Measurements from ENCODE around the gene OR2AE1.
"Not testable (repeated sequence)": the region's sequence is repeated elsewhere in the genome, so short reads cannot be mapped to it uniquely, and the experiment has no call there.

The OR2AE1 gene

GRCh38 chr7:99888366-99888765 lies 11.5 kb upstream of the OR2AE1 start:
- H3K9me3 Mint-ChIP-seq, result not testable (repeated sequence)

GRCh38 chr7:99881370-99881769 lies 4.5 kb upstream of the OR2AE1 start:
- H3K36me3 Mint-ChIP-seq, result peaks cover 19% of the 10 kb centered on the region
- H3K27ac Mint-ChIP-seq, result no peak overlapping the region
- peaks cover 14% of the 10 kb centered on the region for H3K4me1 Mint-ChIP-seq
- H3K9me3 Mint-ChIP-seq, result no peaks in the 10 kb centered on the region
- no peak overlapping the region for H3K4me3 Mint-ChIP-seq
- no peaks in the 10 kb centered on the region for H3K27me3 Mint-ChIP-seq

More at GRCh38 chr7:99888366-99888765, 11.5 kb upstream of the OR2AE1 start:
- peaks cover 40% of the 10 kb centered on the region for H3K36me3 Mint-ChIP-seq
- not testable (repeated sequence) for H3K4me3 Mint-ChIP-seq, H3K27ac Mint-ChIP-seq, H3K27me3 Mint-ChIP-seq, H3K4me1 Mint-ChIP-seq

- Mint-ChIP-seq H3K4me1 (no peaks in the 10 kb centered on the region), H3K4me3 (no peak overlapping the region), H3K27me3 (no peaks in the 10 kb centered on the region), H3K27ac (no peak overlapping the region), H3K9me3 (no peaks in the 10 kb centered on the region), H3K36me3 (peaks cover 4% of the 10 kb centered on the region)
Measured at GRCh38 chr7:99876491-99876890, 342 bp downstream of the OR2AE1 start.

GRCh38 chr7:99868246-99868645 lies 8.6 kb downstream of the OR2AE1 start:
- Mint-ChIP-seq H3K27me3 (peaks cover 2% of the 10 kb centered on the region), H3K4me1 (no peaks in the 10 kb centered on the region), H3K4me3 (no peak overlapping the region), H3K36me3 (peaks cover 2% of the 10 kb centered on the region), H3K27ac (no peak overlapping the region), H3K9me3 (peaks cover 4% of the 10 kb centered on the region)

GRCh38 chr7:99867477-99867876 lies 9.4 kb downstream of the OR2AE1 start:
- not testable (repeated sequence) for H3K36me3 Mint-ChIP-seq, H3K4me1 Mint-ChIP-seq, H3K27ac Mint-ChIP-seq, H3K9me3 Mint-ChIP-seq, H3K4me3 Mint-ChIP-seq, H3K27me3 Mint-ChIP-seq

- H3K9me3 Mint-ChIP-seq, result peaks cover 4% of the 10 kb centered on the region
- H3K4me1 Mint-ChIP-seq, result no peaks in the 10 kb centered on the region
- peaks cover 2% of the 10 kb centered on the region for H3K36me3 Mint-ChIP-seq
- H3K4me3 Mint-ChIP-seq, result no peak overlapping the region
- H3K27me3 Mint-ChIP-seq, result peaks cover 5% of the 10 kb centered on the region
- H3K27ac Mint-ChIP-seq, result no peak overlapping the region
Measured at GRCh38 chr7:99863847-99864440, 12.9 kb downstream of the OR2AE1 start.

GRCh38 chr7:99860281-99861127 lies 16.3 kb downstream of the OR2AE1 start:
- no peaks in the 10 kb centered on the region for H3K9me3 Mint-ChIP-seq
- no peaks in the 10 kb centered on the region for H3K4me1 Mint-ChIP-seq
- no peak overlapping the region for H3K27ac Mint-ChIP-seq
- H3K36me3 Mint-ChIP-seq, result no peaks in the 10 kb centered on the region
- peaks cover 7% of the 10 kb centered on the region for H3K27me3 Mint-ChIP-seq
- no peak overlapping the region for H3K4me3 Mint-ChIP-seq

GRCh38 chr7:99855236-99855635 lies 21.6 kb downstream of the OR2AE1 start:
- H3K4me1 Mint-ChIP-seq, result no peaks in the 10 kb centered on the region
- H3K36me3 Mint-ChIP-seq, result no peaks in the 10 kb centered on the region
- H3K4me3 Mint-ChIP-seq, result no peak overlapping the region
- no peaks in the 10 kb centered on the region for H3K9me3 Mint-ChIP-seq
- no peak overlapping the region for H3K27ac Mint-ChIP-seq
- peaks cover 5% of the 10 kb centered on the region for H3K27me3 Mint-ChIP-seq

GRCh38 chr7:99848420-99849216 lies 28.2 kb downstream of the OR2AE1 start:
- Mint-ChIP-seq H3K4me3 (no peak overlapping the region), H3K27ac (no peak overlapping the region), H3K36me3 (no peaks in the 10 kb centered on the region), H3K4me1 (no peaks in the 10 kb centered on the region), H3K27me3 (peaks cover 1% of the 10 kb centered on the region), H3K9me3 (no peaks in the 10 kb centered on the region)

- no peaks in the 10 kb centered on the region for H3K4me1 Mint-ChIP-seq
- H3K27me3 Mint-ChIP-seq, result no peaks in the 10 kb centered on the region
- H3K9me3 Mint-ChIP-seq, result no peaks in the 10 kb centered on the region
- no peak overlapping the region for H3K4me3 Mint-ChIP-seq
- H3K36me3 Mint-ChIP-seq, result no peaks in the 10 kb centered on the region
- no peak overlapping the region for H3K27ac Mint-ChIP-seq
Measured at GRCh38 chr7:99844328-99844727, 32.5 kb downstream of the OR2AE1 start.

GRCh38 chr7:99843808-99844207 lies 33.0 kb downstream of the OR2AE1 start:
- no peaks in the 10 kb centered on the region for H3K9me3 Mint-ChIP-seq
- H3K4me1 Mint-ChIP-seq, result no peaks in the 10 kb centered on the region
- H3K36me3 Mint-ChIP-seq, result no peaks in the 10 kb centered on the region
- H3K27ac Mint-ChIP-seq, result no peak overlapping the region
- no peak overlapping the region for H3K4me3 Mint-ChIP-seq
- H3K27me3 Mint-ChIP-seq, result no peaks in the 10 kb centered on the region

- Mint-ChIP-seq H3K4me3 (no peak overlapping the region), H3K27me3 (no peaks in the 10 kb centered on the region), H3K9me3 (no peaks in the 10 kb centered on the region), H3K27ac (no peak overlapping the region), H3K4me1 (peaks cover 2% of the 10 kb centered on the region), H3K36me3 (no peaks in the 10 kb centered on the region)
Measured at GRCh38 chr7:99842926-99843325, 33.9 kb downstream of the OR2AE1 start.

- Mint-ChIP-seq H3K36me3 (no peaks in the 10 kb centered on the region), H3K9me3 (no peaks in the 10 kb centered on the region), H3K27ac (no peak overlapping the region)
Measured at GRCh38 chr7:99840136-99840869, 36.5 kb downstream of the OR2AE1 start.

GRCh38 chr7:99839287-99840021 lies 37.4 kb downstream of the OR2AE1 start:
- Mint-ChIP-seq H3K27ac (no peak overlapping the region), H3K4me1 (peaks cover 7% of the 10 kb centered on the region), H3K36me3 (no peaks in the 10 kb centered on the region), H3K4me3 (no peak overlapping the region), H3K27me3 (no peaks in the 10 kb centered on the region), H3K9me3 (no peaks in the 10 kb centered on the region)

More at GRCh38 chr7:99840136-99840869, 36.5 kb downstream of the OR2AE1 start:
- H3K27me3 Mint-ChIP-seq, result no peaks in the 10 kb centered on the region
- H3K4me3 Mint-ChIP-seq, result no peak overlapping the region
- H3K4me1 Mint-ChIP-seq, result peaks cover 7% of the 10 kb centered on the region
